IPS DF 4.7 (cell line): ENCODE data around the gene TBL1X.
"Not testable (repeated sequence)": the region's sequence is repeated elsewhere in the genome, so short reads cannot be mapped to it uniquely, and the experiment has no call there.

Experiments used
- DNase-seq: peaks from one replicate; pipeline ENCODE4 v3.0.0-alpha.2; 2013; ENCODE audit warnings: low spot score; ENCODE audit errors: extremely low read depth

TBL1X gene

GRCh38 chrX:9464435-9465371 lies at the start of gene TBL1X:
TSS of gene TBL1X (plus strand) at chrX:9465058. CDS start at chrX:9653587, 188,529 bp downstream.
- no peak for DNase-seq

GRCh38 chrX:9416562-9417348 lies 48.1 kb upstream of the TBL1X start:
- no peak for DNase-seq

GRCh38 chrX:9418262-9418661 lies 46.6 kb upstream of the TBL1X start:
- DNase-seq: no peak

GRCh38 chrX:9420275-9421265 lies 44.3 kb upstream of the TBL1X start:
- DNase-seq: no peak

GRCh38 chrX:9429767-9430166 lies 35.1 kb upstream of the TBL1X start:
- no peak for DNase-seq

- DNase-seq: no peak
Measured at GRCh38 chrX:9430346-9430921, 34.4 kb upstream of the TBL1X start.

- DNase-seq: no peak
Measured at GRCh38 chrX:9431281-9431680, 33.6 kb upstream of the TBL1X start.

- no peak for DNase-seq
Measured at GRCh38 chrX:9433596-9433995, 31.3 kb upstream of the TBL1X start.

- DNase-seq: no peak
Measured at GRCh38 chrX:9434051-9434550, 30.8 kb upstream of the TBL1X start.

- DNase-seq: not testable (repeated sequence)
Measured at GRCh38 chrX:9435086-9435485, 29.8 kb upstream of the TBL1X start.

GRCh38 chrX:9436812-9437211 lies 28.0 kb upstream of the TBL1X start:
- DNase-seq: no peak

- DNase-seq: no peak
Measured at GRCh38 chrX:9438933-9439494, 25.8 kb upstream of the TBL1X start.

- DNase-seq: no peak
Measured at GRCh38 chrX:9440116-9440844, 24.6 kb upstream of the TBL1X start.

GRCh38 chrX:9442056-9442455 lies 22.8 kb upstream of the TBL1X start:
- no peak for DNase-seq

- no peak for DNase-seq
Measured at GRCh38 chrX:9443327-9443726, 21.5 kb upstream of the TBL1X start.

- DNase-seq: no peak
Measured at GRCh38 chrX:9447906-9448305, 17.0 kb upstream of the TBL1X start.

- no peak for DNase-seq
Measured at GRCh38 chrX:9456250-9457074, 8.4 kb upstream of the TBL1X start.

GRCh38 chrX:9458034-9458433 lies 6.8 kb upstream of the TBL1X start:
- DNase-seq: not testable (repeated sequence)
